ENCODE measurements around the gene KPNA3.

DNA sequence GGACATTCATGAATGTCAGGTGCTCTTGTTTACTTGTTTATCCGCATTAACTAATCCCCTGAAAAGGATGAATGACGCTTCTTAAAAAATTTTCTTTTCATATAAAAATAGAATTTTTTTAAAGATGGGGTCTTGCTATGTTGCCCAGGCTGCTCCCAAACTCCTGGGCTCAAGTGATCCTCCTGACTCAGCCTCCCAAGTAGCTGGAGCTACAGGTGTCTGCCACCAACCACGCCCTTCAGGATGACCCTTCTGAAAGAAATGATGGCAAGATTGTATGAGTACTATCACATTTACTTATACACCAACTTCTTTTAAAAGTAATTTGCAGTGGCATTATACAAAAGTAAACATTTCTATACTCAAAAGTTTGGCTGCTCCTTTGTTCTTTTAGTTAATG lies 95.0 kb downstream of the KPNA3 start:
- TF ChIP-seq, protein P1, sequence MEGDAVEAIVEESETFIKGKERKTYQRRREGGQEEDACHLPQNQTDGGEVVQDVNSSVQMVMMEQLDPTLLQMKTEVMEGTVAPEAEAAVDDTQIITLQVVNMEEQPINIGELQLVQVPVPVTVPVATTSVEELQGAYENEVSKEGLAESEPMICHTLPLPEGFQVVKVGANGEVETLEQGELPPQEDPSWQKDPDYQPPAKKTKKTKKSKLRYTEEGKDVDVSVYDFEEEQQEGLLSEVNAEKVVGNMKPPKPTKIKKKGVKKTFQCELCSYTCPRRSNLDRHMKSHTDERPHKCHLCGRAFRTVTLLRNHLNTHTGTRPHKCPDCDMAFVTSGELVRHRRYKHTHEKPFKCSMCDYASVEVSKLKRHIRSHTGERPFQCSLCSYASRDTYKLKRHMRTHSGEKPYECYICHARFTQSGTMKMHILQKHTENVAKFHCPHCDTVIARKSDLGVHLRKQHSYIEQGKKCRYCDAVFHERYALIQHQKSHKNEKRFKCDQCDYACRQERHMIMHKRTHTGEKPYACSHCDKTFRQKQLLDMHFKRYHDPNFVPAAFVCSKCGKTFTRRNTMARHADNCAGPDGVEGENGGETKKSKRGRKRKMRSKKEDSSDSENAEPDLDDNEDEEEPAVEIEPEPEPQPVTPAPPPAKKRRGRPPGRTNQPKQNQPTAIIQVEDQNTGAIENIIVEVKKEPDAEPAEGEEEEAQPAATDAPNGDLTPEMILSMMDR (conservative IDR thresholded peaks at IDR 0.05; ENCODE audit: low read depth, low read length), result no peak
- TF ChIP-seq EZH2 (IDR thresholded peaks at IDR 0.05; ENCODE audit: low read length, unreplicated experiment), result no peak
